Hematopoietic multipotent progenitor cell (in vitro differentiated cells): Measurements from ENCODE around the gene HOXA1. TPM values are rescaled to one million over a fixed set of nuclear protein-coding genes. Genes with fewer than 3 reads are reported as not detected.
"Not testable (repeated sequence)": the region's sequence is repeated elsewhere in the genome, so short reads cannot be mapped to it uniquely, and the experiment has no call there.

Experiments
- DNase-seq, 3 donors: peaks; one replicate each; pipeline ENCODE4 v3.0.0-alpha.2; 2011 to 2015; ENCODE audit warnings: low read depth in 2 of 3, low spot score in 2 of 3
- small RNA-seq: library from RNA; depleted of rRNA; stranded (forward); fragments of <200 nt; gene quantifications from one replicate; pipeline ENCODE3, GENCODE V24; 2012
- total RNA-seq: library from RNA; depleted of rRNA; stranded (reverse); fragments of >200 nt; gene quantifications from one replicate; pipeline ENCODE4 v1.2.3, GENCODE V29; 2012

Gene HOXA1
- total RNA-seq, 1 donor = 0.27 TPM

DNA sequence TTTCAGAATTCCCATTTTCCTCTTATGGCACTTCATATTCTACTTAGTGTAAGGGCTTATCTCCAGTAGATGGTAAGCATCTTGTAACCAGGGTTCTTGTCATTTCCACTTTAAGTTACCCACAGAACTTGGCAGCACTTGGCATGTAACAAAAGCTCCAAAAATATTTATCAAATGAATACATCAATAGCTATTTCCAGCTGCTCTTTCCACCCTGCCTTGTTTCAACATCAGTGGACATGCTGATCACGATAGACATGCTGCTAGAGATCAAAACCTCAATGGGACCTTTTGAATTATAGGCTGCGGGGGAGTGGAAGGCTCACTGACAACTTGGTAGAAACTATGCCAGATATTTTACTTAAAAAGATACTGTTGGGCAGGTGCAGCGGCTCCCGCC, 32.9 kb downstream of the HOXA1 start:
- DNase-seq = no peak

DNA sequence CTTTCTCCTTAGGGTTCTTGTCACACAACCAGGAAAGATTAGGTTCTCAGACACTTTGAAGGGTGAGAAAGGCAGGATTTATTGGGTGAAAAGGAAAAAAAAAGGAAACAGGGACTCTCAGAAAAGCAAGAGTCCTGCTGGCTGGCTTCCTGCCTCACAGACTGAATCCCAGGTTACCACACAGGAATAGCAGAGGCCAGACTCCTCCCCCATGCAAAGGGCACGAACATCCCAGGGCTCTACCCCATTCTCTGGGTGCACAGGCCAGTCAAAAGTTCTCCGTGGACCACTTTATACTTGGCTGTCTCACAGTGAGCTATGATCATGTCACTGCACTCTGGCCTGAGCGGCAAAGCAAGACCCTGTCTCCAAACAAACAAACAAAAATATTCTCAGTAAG, 42.6 kb downstream of the HOXA1 start:
- DNase-seq = no peak

DNA sequence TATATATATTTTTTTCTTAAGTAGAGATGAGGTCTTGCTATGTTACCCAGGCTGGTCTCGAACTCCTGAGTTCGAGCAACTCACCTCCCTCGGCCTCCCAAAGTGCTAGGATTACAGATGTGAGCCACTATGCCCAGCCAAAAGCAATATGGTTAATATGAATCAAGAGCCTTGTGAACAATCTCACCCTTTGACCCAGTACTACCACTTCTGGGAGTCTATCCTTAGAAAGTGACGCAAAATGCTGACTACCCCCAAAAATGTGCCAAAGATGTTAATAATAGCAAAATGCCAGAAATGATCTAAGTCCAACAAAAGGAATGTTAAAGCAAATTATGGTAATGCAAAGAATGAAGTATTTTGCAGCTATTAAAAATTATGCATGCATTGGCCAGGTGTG, 44.3 kb downstream of the HOXA1 start:
- DNase-seq = no peak

DNA sequence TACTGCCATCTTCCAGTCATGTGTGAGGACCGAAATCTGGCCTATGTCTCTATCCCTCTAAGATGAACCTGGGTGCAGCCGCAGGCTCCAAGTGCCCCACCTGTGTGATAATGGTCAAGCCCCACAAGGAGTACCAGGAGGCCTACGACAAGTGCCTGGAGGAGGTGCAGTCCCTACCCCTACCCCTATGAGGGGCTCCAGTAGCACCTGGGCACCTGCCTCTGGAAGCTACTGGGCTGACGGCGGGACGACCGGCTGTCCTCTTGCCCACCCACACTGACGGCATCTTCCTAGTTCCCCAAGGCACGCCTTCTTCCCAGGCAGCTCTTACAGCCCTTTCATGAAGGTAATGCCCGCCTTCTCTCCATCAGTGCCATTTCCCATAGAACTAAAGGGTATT, 47.4 kb downstream of the HOXA1 start:
- DNase-seq = no peak

DNA sequence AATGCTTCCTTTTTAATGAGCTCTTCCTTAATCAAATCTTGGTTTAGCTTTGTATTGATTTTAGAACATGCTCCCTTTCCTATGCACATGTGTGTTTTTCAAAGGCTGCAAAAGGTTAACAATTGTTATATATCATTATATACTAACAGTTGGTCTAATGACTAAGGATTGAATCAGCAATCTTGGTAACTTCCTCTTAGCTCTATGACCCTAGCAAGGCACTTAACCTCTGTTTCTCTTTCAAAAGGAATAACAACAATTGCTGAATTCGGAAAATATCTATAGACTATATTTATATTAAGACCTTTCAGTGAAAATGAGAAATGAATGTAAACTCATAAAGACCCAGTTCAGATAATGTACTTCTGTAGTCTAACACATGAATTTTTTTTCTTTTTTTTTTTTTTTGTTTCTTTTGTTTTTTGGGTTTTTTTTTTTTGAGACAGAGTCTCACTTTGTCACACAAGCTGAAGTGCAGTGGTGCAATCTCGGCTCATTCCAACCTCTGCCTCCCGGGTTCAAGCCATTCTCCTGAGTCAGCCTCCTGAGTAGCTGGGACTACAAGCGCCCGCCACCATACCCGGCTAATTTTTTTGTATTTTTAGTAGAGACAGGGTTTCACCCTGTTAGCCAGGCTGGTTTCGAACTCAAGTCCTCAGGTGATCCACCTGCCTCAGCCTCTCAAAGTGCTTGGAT, 48.8 kb downstream of the HOXA1 start:
- peak in 2 of 3 donors; percentile 35 to 58 for DNase-seq

DNA sequence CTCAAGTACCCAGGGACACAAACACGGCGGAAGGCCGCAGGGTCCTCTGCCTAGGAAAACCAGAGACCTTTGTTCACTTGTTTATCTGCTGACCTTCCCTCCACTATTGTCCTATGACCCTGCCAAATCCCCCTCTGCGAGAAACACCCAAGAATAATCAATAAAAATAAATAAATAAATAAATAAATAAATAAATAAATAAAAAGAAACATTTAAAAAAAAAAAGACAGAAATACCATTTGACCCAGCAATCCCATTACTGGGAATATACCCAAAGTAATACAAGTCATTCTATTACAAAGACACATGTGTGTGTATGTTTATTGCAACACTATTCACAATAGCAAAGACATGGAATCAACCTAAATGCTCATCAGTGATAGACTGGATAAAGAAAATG, 49.8 kb downstream of the HOXA1 start:
- not testable (repeated sequence) for DNase-seq

DNA sequence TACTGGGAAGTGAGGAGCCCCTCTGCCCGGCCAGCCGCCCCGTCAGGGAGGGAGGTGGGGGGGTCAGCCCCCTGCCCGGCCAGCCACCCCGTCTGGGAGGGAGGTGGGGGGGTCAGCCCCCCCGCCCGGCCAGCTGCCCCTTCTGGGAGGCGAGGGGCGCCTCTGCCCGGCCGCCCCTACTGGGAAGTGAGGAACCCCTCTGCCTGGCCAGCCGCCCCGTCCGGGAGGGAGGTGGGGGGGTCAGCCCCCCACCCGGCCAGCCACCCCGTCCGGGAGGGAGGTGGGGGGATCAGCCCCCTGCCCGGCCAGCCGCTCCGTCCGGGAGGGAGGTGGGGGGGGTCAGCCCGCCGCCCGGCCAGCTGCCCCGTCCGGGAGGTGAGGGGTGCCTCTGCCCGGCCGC, 50.7 kb downstream of the HOXA1 start:
- DNase-seq = not testable (repeated sequence)

Small RNA genes lying within 50 kb of the gene (small RNA-seq; reads per million reads assigned to genes)
- not detected for gene RF01977

Other genes with a start within 250 kb of the HOXA1 start
- gene SKAP2, start 231.4 kb downstream of the HOXA1 start, total RNA-seq = 6.5 TPM
- 0.54 TPM for gene HOXA2, start 6.7 kb upstream of the HOXA1 start, total RNA-seq
- 1.1 TPM for gene HOXA4, start 34.8 kb upstream of the HOXA1 start, total RNA-seq
- gene HOXA5, start 47.7 kb upstream of the HOXA1 start, total RNA-seq = 30.4 TPM
- gene HOXA6, start 51.8 kb upstream of the HOXA1 start, total RNA-seq = 40.1 TPM
- gene HOXA3, start 56.6 kb upstream of the HOXA1 start, total RNA-seq = 14.3 TPM
- gene HOXA7, start 60.7 kb upstream of the HOXA1 start, total RNA-seq = 13.2 TPM
- gene HOXA9, start 69.5 kb upstream of the HOXA1 start, total RNA-seq = 105 TPM
- 19.4 TPM for gene HOXA10, start 78.3 kb upstream of the HOXA1 start, total RNA-seq
- gene HOXA11, start 89.2 kb upstream of the HOXA1 start, total RNA-seq = not detected
- not detected for gene HOXA13, start 104.1 kb upstream of the HOXA1 start, total RNA-seq
- not detected for gene EVX1, start 146.8 kb upstream of the HOXA1 start, total RNA-seq